Measurements from ENCODE around the gene ADAMTS15. TPM values are rescaled to one million over a fixed set of nuclear protein-coding genes. Genes with fewer than 3 reads are reported as not detected.

The ADAMTS15 gene
- polyA plus RNA-seq, 3 donors, result 64.0 to 65.7 (median 65.4) TPM

GRCh38 chr11:130415731-130416529 is 32.5 kb upstream of the ADAMTS15 start:
- DNase-seq, result no peak

GRCh38 chr11:130416530-130416882 is 31.9 kb upstream of the ADAMTS15 start:
- no peak for DNase-seq

GRCh38 chr11:130416906-130417305 is 31.5 kb upstream of the ADAMTS15 start:
- DNase-seq, result no peak

GRCh38 chr11:130418210-130418609 is 30.2 kb upstream of the ADAMTS15 start:
- no peak for DNase-seq

GRCh38 chr11:130418756-130419155 is 29.7 kb upstream of the ADAMTS15 start:
- no peak for DNase-seq

- no peak for DNase-seq
Measured at GRCh38 chr11:130420478-130421198, 27.8 kb upstream of the ADAMTS15 start.

- no peak for DNase-seq
Measured at GRCh38 chr11:130421199-130421585, 27.3 kb upstream of the ADAMTS15 start.

- no peak for DNase-seq
Measured at GRCh38 chr11:130421697-130422096, 26.7 kb upstream of the ADAMTS15 start.

- DNase-seq, result no peak
Measured at GRCh38 chr11:130422251-130422995, 26.0 kb upstream of the ADAMTS15 start.

GRCh38 chr11:130423541-130424142 is 24.8 kb upstream of the ADAMTS15 start:
- no peak for DNase-seq

- no peak for DNase-seq
Measured at GRCh38 chr11:130424613-130425140, 23.8 kb upstream of the ADAMTS15 start.

- no peak for DNase-seq
Measured at GRCh38 chr11:130425156-130425555, 23.3 kb upstream of the ADAMTS15 start.

- no peak for DNase-seq
Measured at GRCh38 chr11:130426223-130426836, 22.1 kb upstream of the ADAMTS15 start.

- no peak for DNase-seq
Measured at GRCh38 chr11:130426837-130427341, 21.6 kb upstream of the ADAMTS15 start.

- DNase-seq, result no peak
Measured at GRCh38 chr11:130427581-130428315, 20.7 kb upstream of the ADAMTS15 start.

- no peak for DNase-seq
Measured at GRCh38 chr11:130428316-130429119, 19.9 kb upstream of the ADAMTS15 start, which contains the start of gene ADAMTS8. Gene ADAMTS8, minus strand, starts transcription at chr11:130428609. Its CDS starts 323 bp downstream, at chr11:130428286.

GRCh38 chr11:130429120-130429681 is 19.2 kb upstream of the ADAMTS15 start:
- DNase-seq, result no peak

GRCh38 chr11:130429983-130430382 is 18.5 kb upstream of the ADAMTS15 start:
- no peak for DNase-seq

- peak; percentile 80 for DNase-seq
Measured at GRCh38 chr11:130431331-130431773, 17.1 kb upstream of the ADAMTS15 start.

Measured in renal pelvis (tissue), 4 donors.